Measurements from ENCODE around the gene CUL1.

CUL1 gene

GRCh38 chr7:148847815-148848734, 149.4 kb downstream of the CUL1 start:
- no peak overlapping the region for H3K4me3 ChIP-seq (ENCODE audit: low read length)
- no peak for TF ChIP-seq CTCF (IDR thresholded peaks at IDR 0.05; ENCODE audit: insufficient read depth, low read depth, low read length, missing control alignments)
- no peak for DNase-seq (ENCODE audit: low read depth)

DNA sequence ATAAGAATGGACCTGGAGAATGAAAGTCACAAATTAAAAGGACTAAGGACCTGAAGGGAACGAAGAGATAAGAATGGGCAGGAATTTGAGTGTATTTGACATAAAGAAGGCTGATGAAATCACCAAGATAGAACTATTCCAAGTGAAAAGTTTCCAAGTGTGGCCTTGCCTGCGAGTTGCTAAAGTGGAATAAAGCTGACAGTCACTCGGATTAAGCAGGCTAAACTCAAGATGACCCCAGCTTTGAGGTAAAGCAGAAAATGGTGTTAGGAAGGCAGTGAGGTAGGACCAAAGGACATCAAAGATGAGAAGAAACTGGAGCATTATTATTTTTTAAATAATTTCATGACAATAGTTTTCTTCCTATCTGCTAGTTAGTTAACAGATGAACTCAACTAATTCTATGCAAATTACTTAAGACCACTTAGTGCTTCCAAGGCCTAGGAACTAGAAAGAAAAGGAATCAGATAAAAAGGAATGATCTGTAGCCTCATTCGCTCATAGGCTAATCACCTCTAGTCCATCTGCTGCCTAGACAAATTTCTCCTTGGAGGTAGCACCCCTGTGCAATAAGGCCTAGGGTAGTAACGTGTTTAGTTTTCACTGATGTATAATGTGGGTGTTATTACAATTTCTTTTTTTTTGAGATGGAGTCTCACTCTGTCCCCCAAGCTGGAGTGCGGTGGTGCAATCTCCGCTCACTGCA, 150.8 kb downstream of the CUL1 start:
- TF ChIP-seq CTCF (IDR thresholded peaks at IDR 0.05; ENCODE audit: insufficient read depth, low read depth, low read length, missing control alignments), result no peak

DNA sequence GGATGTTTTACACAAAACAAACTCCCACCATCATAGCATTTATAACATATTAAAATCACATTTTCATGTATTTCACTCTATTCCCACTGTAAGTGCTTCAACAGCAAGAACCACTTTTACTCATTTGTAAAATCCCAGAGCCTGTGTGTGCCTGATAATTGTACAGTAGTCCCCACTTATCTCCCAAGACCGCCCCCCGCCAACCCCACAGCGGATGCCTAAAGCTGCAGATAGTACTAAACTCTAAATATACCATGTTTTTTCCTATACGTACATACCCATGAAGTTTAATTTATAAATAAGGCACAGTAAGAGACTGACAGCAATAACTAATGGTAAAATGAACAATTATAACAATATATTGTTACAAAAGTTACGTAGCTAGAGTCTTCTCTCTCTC, 151.9 kb downstream of the CUL1 start:
- no peak for DNase-seq (ENCODE audit: low read depth)
- H3K4me3 ChIP-seq (ENCODE audit: low read length), result no peak overlapping the region
- TF ChIP-seq CTCF (IDR thresholded peaks at IDR 0.05; ENCODE audit: insufficient read depth, low read depth, low read length, missing control alignments), result no peak

More for the DNA sequence above, 150.8 kb downstream of the CUL1 start:
- no peak overlapping the region for H3K4me3 ChIP-seq (ENCODE audit: low read length)
- no peak for DNase-seq (ENCODE audit: low read depth)
